Cardiac muscle cell (in vitro differentiated cells and primary cell): Measurements from ENCODE around the gene IRF9. TPM values are rescaled to one million over a fixed set of nuclear protein-coding genes. Genes with fewer than 3 reads are reported as not detected.

Source experiments
- DNase-seq, 2 donors: peaks; one replicate each; pipeline versions ENCODE4 v3.0.0 to v3.0.0-alpha.2; 2010 to 2017; ENCODE audit warnings: low read depth in 1 of 2, low spot score in 1 of 2
- H3K27ac ChIP-seq: fragments of 200-600 bp; sonication (generic); 2 replicates; pipeline ENCODE4 v1.5.1; 2016
- H3K27me3 ChIP-seq: fragments of 200-600 bp; sonication (generic); 2 replicates; pipeline ENCODE4 v1.6.0; 2016; ENCODE audit warnings: control low read depth
- H3K36me3 ChIP-seq: fragments of 200-600 bp; sonication (generic); 2 replicates; pipeline ENCODE4 v1.5.1; 2016; ENCODE audit warnings: control low read depth
- H3K4me1 ChIP-seq: fragments of 200-600 bp; sonication (generic); 2 replicates; pipeline ENCODE4 v1.8.1; 2017; ENCODE audit warnings: low read depth, mild to moderate bottlenecking, mixed run types
- H3K4me3 ChIP-seq: fragments of 200-600 bp; sonication (generic); 2 replicates; pipeline ENCODE4 v1.5.1; 2016; ENCODE audit warnings: mild to moderate bottlenecking
- H3K9me3 ChIP-seq: fragments of 200-600 bp; sonication (generic); 2 replicates; pipeline ENCODE4 v1.5.1; 2017; ENCODE audit warnings: low read depth, mild to moderate bottlenecking, control low read depth
- CTCF ChIP-seq: IDR thresholded peaks from 2 replicates; pipeline ENCODE4 v1.5.1; 2012; ENCODE audit warnings: low read depth, mild to moderate bottlenecking, low read length
- polyA plus RNA-seq: library from polyadenylated mRNA; unstranded; fragments of >200 nt; fragmentation: Nextera tagmentation; extraction: Ambion mirVana; gene quantifications from 2 replicates; pipeline ENCODE4 v1.2.1, GENCODE V29; 2016
- total RNA-seq: library from RNA; depleted of rRNA; stranded (reverse); fragments of >200 nt; gene quantifications from 2 replicates; pipeline ENCODE4 v1.2.3, GENCODE V29; 2016

IRF9 gene
- total and polyA plus RNA-seq, 2 experiments from 2014 or later, result 29.1 to 35.4 TPM

- no peak overlapping the region for H3K4me3 ChIP-seq
- peaks cover 11% of the 10 kb centered on the region for H3K4me1 ChIP-seq
- peak overlapping the region; percentile 65 for H3K27ac ChIP-seq
- H3K27me3 ChIP-seq, result no peaks in the 10 kb centered on the region
- H3K36me3 ChIP-seq, result peaks cover 37% of the 10 kb centered on the region
- no peak for TF ChIP-seq CTCF
- no peak for DNase-seq
- H3K9me3 ChIP-seq, result no peaks in the 10 kb centered on the region
Observed at GRCh38 chr14:24159777-24160498, 1.1 kb upstream of the IRF9 start.

- H3K9me3 ChIP-seq, result no peaks in the 10 kb centered on the region
- H3K36me3 ChIP-seq, result peaks cover 34% of the 10 kb centered on the region
- TF ChIP-seq CTCF, result no peak
- H3K27me3 ChIP-seq, result no peaks in the 10 kb centered on the region
- peaks cover 11% of the 10 kb centered on the region for H3K4me1 ChIP-seq
- no peak overlapping the region for H3K4me3 ChIP-seq
- peak overlapping the region; percentile 65 for H3K27ac ChIP-seq
- no peak for DNase-seq
Observed at GRCh38 chr14:24160499-24160849, 591 bp upstream of the IRF9 start.

GRCh38 chr14:24162093-24162492 is 1.0 kb downstream of the IRF9 start:
- no peak for TF ChIP-seq CTCF
- peaks cover 11% of the 10 kb centered on the region for H3K4me1 ChIP-seq
- no peaks in the 10 kb centered on the region for H3K9me3 ChIP-seq
- no peak overlapping the region for H3K4me3 ChIP-seq
- no peaks in the 10 kb centered on the region for H3K27me3 ChIP-seq
- peaks cover 22% of the 10 kb centered on the region for H3K36me3 ChIP-seq
- H3K27ac ChIP-seq, result peak overlapping the region; percentile 75
- peak in 1 of 2 donors; percentile 52 for DNase-seq

- Histone ChIP-seq H3K4me1 (peaks cover 11% of the 10 kb centered on the region), H3K36me3 (peaks cover 8% of the 10 kb centered on the region), H3K27ac (no peak overlapping the region), H3K27me3 (no peaks in the 10 kb centered on the region), H3K9me3 (no peaks in the 10 kb centered on the region), H3K4me3 (no peak overlapping the region)
- TF ChIP-seq CTCF, result no peak
- no peak for DNase-seq
Observed at GRCh38 chr14:24164518-24164991, 3.5 kb downstream of the IRF9 start.

- H3K9me3 ChIP-seq, result no peaks in the 10 kb centered on the region
- no peak overlapping the region for H3K27ac ChIP-seq
- H3K4me3 ChIP-seq, result no peak overlapping the region
- no peak for DNase-seq
- no peak for TF ChIP-seq CTCF
- H3K27me3 ChIP-seq, result no peaks in the 10 kb centered on the region
- H3K4me1 ChIP-seq, result peaks cover 6% of the 10 kb centered on the region
- peaks cover 4% of the 10 kb centered on the region for H3K36me3 ChIP-seq
Observed at GRCh38 chr14:24165785-24166184, 4.7 kb downstream of the IRF9 start.
